Left ventricle myocardium inferior (tissue), 1 donor: ENCODE results near the gene XIRP2. TPM values are rescaled to one million over a fixed set of nuclear protein-coding genes. Genes with fewer than 3 reads are reported as not detected.

Experiments
- DNase-seq: peaks from one replicate; pipeline ENCODE4 v3.0.0-alpha.2; 2020
- H3K27ac ChIP-seq: fragments of 200-600 bp; replicated peaks from 2 replicates; pipeline ENCODE4 v1.8.0; 2021
- H3K27me3 ChIP-seq: fragments of 200-600 bp; 2 replicates; pipeline ENCODE4 v1.8.0; 2021; ENCODE audit warnings: low read depth
- H3K36me3 ChIP-seq: fragments of 200-600 bp; 2 replicates; pipeline ENCODE4 v1.8.0; 2021
- H3K4me1 ChIP-seq: fragments of 200-600 bp; 2 replicates; pipeline ENCODE4 v1.8.0; 2021
- H3K4me3 ChIP-seq: fragments of 200-600 bp; 2 replicates; pipeline ENCODE4 v1.8.0; 2021; ENCODE audit warnings: mild to moderate bottlenecking, moderate library complexity
- H3K9me3 ChIP-seq: fragments of 200-600 bp; replicated peaks from 2 replicates; pipeline ENCODE4 v1.8.0; 2021
- intact Hi-C: fragments of 100-400 bp; cut with micrococcal nuclease; formaldehyde crosslinking; loops from one replicate; pipeline ENCODE4 v1.11.0; 2022
- total RNA-seq: library from RNA; stranded (reverse); fragmentation: NEBNext Ultra II Directional; extraction: Animal tissue kit (Norgen Biotek cat#: 25700); gene quantifications from one replicate; pipeline ENCODE4 v1.2.1, GENCODE V29; 2021
- TF ChIP-seq, protein P1 (sequence below): fragments of 200-600 bp; IDR thresholded peaks from 2 replicates; pipeline ENCODE4 v1.8.0; 2021; ENCODE audit warnings: antibody characterized with exemption, mild to moderate bottlenecking, borderline replicate concordance
- donor health status: DM: no; HTN: yes; CAD: no; lungs with severe emphysema.

The XIRP2 gene
- total RNA-seq, 1 donor from 2014 or later, result 364 TPM

DNA sequence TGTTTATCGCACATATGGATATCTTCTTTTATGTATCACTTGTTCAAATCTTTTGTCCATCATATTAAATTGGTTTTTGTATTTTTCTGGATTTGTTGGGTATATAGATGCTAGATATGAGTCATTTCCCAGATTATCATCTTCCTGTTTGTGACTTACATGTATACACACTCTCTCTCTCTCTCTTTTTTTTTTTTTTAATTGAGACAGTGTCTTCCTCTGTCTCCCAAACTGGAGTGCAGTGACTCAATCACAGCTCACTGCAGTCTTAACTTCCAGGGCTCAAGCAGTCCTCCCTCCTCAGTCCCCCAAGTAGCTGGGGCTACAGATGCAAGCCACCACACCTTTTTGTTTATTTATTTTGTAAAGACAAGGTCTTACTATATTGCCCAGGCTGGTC lies 43.8 kb downstream of the XIRP2 start:
- H3K36me3 ChIP-seq, result no peaks in the 10 kb centered on the region
- TF ChIP-seq, protein P1, sequence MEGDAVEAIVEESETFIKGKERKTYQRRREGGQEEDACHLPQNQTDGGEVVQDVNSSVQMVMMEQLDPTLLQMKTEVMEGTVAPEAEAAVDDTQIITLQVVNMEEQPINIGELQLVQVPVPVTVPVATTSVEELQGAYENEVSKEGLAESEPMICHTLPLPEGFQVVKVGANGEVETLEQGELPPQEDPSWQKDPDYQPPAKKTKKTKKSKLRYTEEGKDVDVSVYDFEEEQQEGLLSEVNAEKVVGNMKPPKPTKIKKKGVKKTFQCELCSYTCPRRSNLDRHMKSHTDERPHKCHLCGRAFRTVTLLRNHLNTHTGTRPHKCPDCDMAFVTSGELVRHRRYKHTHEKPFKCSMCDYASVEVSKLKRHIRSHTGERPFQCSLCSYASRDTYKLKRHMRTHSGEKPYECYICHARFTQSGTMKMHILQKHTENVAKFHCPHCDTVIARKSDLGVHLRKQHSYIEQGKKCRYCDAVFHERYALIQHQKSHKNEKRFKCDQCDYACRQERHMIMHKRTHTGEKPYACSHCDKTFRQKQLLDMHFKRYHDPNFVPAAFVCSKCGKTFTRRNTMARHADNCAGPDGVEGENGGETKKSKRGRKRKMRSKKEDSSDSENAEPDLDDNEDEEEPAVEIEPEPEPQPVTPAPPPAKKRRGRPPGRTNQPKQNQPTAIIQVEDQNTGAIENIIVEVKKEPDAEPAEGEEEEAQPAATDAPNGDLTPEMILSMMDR, result no peak
- H3K9me3 ChIP-seq, result peaks cover 45% of the 10 kb centered on the region
- no peaks in the 10 kb centered on the region for H3K27me3 ChIP-seq
- intact Hi-C loops, result no loop called here
- no peak overlapping the region for H3K4me3 ChIP-seq
- no peak overlapping the region for H3K27ac ChIP-seq
- DNase-seq, result no peak
- no peaks in the 10 kb centered on the region for H3K4me1 ChIP-seq

DNA sequence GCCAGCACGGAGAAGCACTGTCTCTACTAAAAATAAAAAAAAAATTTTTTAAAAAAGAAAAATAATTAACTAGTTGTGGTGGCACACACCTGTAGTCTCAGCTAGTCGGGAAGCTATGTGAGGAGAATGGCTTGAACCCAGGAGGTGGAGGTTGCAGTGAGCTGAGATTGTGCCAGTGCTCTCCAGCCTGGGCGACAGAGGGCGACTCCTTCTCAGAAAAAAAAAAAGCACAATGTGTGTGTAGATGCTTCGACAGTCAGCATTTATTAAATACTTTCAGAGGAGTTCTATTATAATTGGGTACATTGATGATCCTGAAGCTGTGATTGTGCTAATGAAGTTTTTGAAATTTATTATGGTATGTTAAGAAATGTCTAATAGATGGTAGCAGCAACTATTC lies 46.5 kb downstream of the XIRP2 start:
- no peak overlapping the region for H3K4me3 ChIP-seq
- no peaks in the 10 kb centered on the region for H3K4me1 ChIP-seq
- H3K27me3 ChIP-seq, result no peaks in the 10 kb centered on the region
- H3K9me3 ChIP-seq, result peaks cover 41% of the 10 kb centered on the region
- no peak for DNase-seq
- TF ChIP-seq, protein P1, result no peak
- no peak overlapping the region for H3K27ac ChIP-seq
- H3K36me3 ChIP-seq, result no peaks in the 10 kb centered on the region
- intact Hi-C loops, result no loop called here

DNA sequence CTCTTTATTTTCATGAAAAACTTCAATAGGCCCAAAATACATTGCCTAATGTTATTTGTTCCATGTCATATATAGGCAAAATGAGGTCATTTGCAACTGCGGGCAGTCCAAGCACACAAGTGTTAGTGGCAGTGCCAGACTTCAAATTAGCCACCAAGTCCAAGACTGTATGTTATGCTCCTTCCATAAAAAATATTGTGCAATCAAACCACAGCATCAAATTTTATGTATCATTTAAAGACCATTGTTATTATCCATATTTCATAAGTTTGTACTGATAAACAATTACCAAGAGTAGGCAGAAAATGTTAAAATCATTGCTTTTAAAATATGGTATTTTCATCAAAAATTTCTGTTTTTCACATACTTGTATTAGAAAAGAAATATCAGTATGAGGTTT lies 54.1 kb downstream of the XIRP2 start:
- Histone ChIP-seq H3K36me3 (no peaks in the 10 kb centered on the region), H3K27me3 (no peaks in the 10 kb centered on the region), H3K4me3 (no peak overlapping the region), H3K4me1 (no peaks in the 10 kb centered on the region), H3K27ac (no peak overlapping the region), H3K9me3 (no peaks in the 10 kb centered on the region)
- no peak for DNase-seq
- intact Hi-C loops, result no loop called here
- TF ChIP-seq, protein P1, result no peak

DNA sequence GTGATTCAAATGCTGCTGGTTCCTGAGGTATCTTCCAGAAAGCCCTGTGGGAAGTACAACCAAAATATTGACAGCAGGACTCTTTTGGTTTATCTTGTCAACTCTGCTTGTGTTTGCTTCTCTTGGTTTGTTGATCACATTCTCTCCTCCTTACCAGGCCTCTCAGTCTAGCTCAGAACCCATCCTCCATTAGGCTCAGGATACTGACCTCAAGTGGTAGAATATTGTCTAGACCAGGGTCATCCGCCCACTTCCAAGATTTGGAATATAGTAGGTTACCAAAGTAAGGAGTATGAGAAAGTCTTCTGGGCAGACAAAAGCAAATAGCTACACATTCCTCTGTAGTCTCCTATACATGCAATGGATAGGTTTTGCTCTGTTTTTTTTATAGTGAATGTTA lies 56.6 kb downstream of the XIRP2 start:
- Histone ChIP-seq H3K4me3 (no peak overlapping the region), H3K9me3 (peaks cover 2% of the 10 kb centered on the region), H3K27me3 (no peaks in the 10 kb centered on the region), H3K36me3 (no peaks in the 10 kb centered on the region), H3K27ac (no peak overlapping the region), H3K4me1 (no peaks in the 10 kb centered on the region)
- DNase-seq, result no peak
- TF ChIP-seq, protein P1, result no peak
- intact Hi-C loops, result no loop called here

DNA sequence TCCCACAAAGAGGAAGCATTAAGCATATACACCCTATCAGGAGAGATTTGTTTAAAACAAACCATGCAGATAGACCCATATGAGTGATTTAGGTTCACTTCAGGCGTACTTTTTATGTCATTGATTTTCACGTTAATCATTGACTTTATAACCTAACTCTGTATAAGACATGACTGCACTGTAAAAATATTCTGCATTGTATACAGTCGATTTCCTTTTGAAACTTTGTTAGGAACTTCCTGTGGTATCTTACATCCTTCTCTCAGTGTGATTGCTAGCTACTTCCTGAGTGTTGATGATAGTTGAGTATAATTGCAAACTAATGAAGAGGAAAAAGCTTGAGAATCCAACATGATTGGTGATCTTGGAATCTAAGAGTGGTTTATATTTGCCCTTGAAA lies 69.4 kb downstream of the XIRP2 start:
- H3K27me3 ChIP-seq, result no peaks in the 10 kb centered on the region
- H3K9me3 ChIP-seq, result no peaks in the 10 kb centered on the region
- no peak overlapping the region for H3K4me3 ChIP-seq
- DNase-seq, result no peak
- H3K4me1 ChIP-seq, result peaks cover 11% of the 10 kb centered on the region
- intact Hi-C loops, result no loop called here
- TF ChIP-seq, protein P1, result no peak
- H3K36me3 ChIP-seq, result no peaks in the 10 kb centered on the region
- H3K27ac ChIP-seq, result no peak overlapping the region
